K562 (cell line): ENCODE measurements around the gene EPHA1. TPM values are rescaled to one million over a fixed set of nuclear protein-coding genes. Genes with fewer than 3 reads are reported as not detected.

ENCODE experiments used
- ARID1B ChIP-seq: fragments of 450-650 bp; IDR thresholded peaks from 2 replicates; pipeline ENCODE4 v1.6.1; 2016; ENCODE audit warnings: antibody characterized with exemption, mild to moderate bottlenecking, inconsistent platforms
- GABPB1 ChIP-seq: sonication (generic); formaldehyde crosslinking; IDR thresholded peaks from 2 replicates; pipeline ENCODE4 v1.8.0; 2022; ENCODE audit warnings: mild to moderate bottlenecking, missing genetic modification reagents
- KDM5B ChIP-seq: fragments of 200-600 bp; sonication (generic); IDR thresholded peaks from 2 replicates; pipeline ENCODE4 v1.6.1; 2012; ENCODE audit warnings: low read depth, mild to moderate bottlenecking, moderate library complexity, low read length, control low read depth, inconsistent platforms; ENCODE audit not compliant: insufficient replicate concordance
- MYC ChIP-seq, 2 experiments: fragments of 250-450 bp in 1 of 2; sonication (Bioruptor Pico) in 1 of 2; IDR thresholded peaks; 2 replicates each; pipeline versions ENCODE4 v1.5.1 to v1.6.1; 2012 to 2021; ENCODE audit warnings: low read depth in 2 of 2, borderline replicate concordance in 1 of 2, improper control_type of control experiment in 1 of 2, low read length in 1 of 2, mild to moderate bottlenecking in 1 of 2, moderate library complexity in 1 of 2
- POLR2AphosphoS2 ChIP-seq: IDR thresholded peaks from 2 replicates; pipeline ENCODE4 v1.6.1; 2012; ENCODE audit warnings: low read length, improper control_type of control experiment
- RBM22 ChIP-seq: fragments of 200-400 bp; formaldehyde crosslinking; IDR thresholded peaks from 2 replicates; pipeline ENCODE4 v1.6.1; 2018; ENCODE audit warnings: low read length, low read depth; ENCODE audit not compliant: poor library complexity, severe bottlenecking
- THRB ChIP-seq: fragments of 450-650 bp; formaldehyde crosslinking; conservative IDR thresholded peaks from 2 replicates; pipeline ENCODE4 v1.4.0; 2022; ENCODE audit warnings: mild to moderate bottlenecking, missing genetic modification characterization
- polyA plus RNA-seq, 8 experiments: library from polyadenylated mRNA; depleted of rRNA in 4 of 8; stranded (reverse) in 5 of 8; unstranded in 3 of 8; fragments of >200 nt; fragmentation: Nextera tagmentation in 2 of 8; fragmentation: Illumina TruSeq in 1 of 8; extraction: Ambion mirVana in 2 of 8; extraction: Trizol in 1 of 8; gene quantifications; 2 replicates each; pipeline versions ENCODE4 v1.2.1 to v1.2.3, GENCODE V29; 2011 to 2014; ENCODE audit warnings: inconsistent platforms in 1 of 8, missing spikeins in 1 of 8
- total RNA-seq, 7 experiments: library from RNA; depleted of rRNA in 6 of 7; stranded (reverse); fragments of >200 nt in 6 of 7; fragmentation: Illumina TruSeq in 2 of 7; extraction: Trizol in 2 of 7; gene quantifications; 2 replicates each; pipeline versions ENCODE4 v1.2.1 to v1.2.3, GENCODE V29; 2011 to 2021; ENCODE audit warnings: low replicate concordance in 1 of 7
- TF ChIP-seq, protein P1 (sequence below): fragments of 200-600 bp; sonication (generic); IDR thresholded peaks from one replicate; pipeline ENCODE4 v1.6.1; 2012; ENCODE audit warnings: mild to moderate bottlenecking, low read depth, low read length, inconsistent platforms
- TF ChIP-seq, protein P2 (sequence below): fragments of 250-450 bp; sonication (Bioruptor Pico); IDR thresholded peaks from 2 replicates; pipeline ENCODE4 v1.6.1; 2021; ENCODE audit warnings: mild to moderate bottlenecking
- TF ChIP-seq, protein P3 (sequence below): sonication (generic); formaldehyde crosslinking; IDR thresholded peaks from 2 replicates; pipeline ENCODE4 v1.8.1; 2023; ENCODE audit warnings: mild to moderate bottlenecking, missing genetic modification reagents

EPHA1 gene
- total and polyA plus RNA-seq, 9 of the 15 experiments (the other 6 are each of a cell fraction or from before 2014, with no cell fraction given), result 0.22 to 0.57 (median 0.32) TPM; not detected in 6

- TF ChIP-seq, protein P1, sequence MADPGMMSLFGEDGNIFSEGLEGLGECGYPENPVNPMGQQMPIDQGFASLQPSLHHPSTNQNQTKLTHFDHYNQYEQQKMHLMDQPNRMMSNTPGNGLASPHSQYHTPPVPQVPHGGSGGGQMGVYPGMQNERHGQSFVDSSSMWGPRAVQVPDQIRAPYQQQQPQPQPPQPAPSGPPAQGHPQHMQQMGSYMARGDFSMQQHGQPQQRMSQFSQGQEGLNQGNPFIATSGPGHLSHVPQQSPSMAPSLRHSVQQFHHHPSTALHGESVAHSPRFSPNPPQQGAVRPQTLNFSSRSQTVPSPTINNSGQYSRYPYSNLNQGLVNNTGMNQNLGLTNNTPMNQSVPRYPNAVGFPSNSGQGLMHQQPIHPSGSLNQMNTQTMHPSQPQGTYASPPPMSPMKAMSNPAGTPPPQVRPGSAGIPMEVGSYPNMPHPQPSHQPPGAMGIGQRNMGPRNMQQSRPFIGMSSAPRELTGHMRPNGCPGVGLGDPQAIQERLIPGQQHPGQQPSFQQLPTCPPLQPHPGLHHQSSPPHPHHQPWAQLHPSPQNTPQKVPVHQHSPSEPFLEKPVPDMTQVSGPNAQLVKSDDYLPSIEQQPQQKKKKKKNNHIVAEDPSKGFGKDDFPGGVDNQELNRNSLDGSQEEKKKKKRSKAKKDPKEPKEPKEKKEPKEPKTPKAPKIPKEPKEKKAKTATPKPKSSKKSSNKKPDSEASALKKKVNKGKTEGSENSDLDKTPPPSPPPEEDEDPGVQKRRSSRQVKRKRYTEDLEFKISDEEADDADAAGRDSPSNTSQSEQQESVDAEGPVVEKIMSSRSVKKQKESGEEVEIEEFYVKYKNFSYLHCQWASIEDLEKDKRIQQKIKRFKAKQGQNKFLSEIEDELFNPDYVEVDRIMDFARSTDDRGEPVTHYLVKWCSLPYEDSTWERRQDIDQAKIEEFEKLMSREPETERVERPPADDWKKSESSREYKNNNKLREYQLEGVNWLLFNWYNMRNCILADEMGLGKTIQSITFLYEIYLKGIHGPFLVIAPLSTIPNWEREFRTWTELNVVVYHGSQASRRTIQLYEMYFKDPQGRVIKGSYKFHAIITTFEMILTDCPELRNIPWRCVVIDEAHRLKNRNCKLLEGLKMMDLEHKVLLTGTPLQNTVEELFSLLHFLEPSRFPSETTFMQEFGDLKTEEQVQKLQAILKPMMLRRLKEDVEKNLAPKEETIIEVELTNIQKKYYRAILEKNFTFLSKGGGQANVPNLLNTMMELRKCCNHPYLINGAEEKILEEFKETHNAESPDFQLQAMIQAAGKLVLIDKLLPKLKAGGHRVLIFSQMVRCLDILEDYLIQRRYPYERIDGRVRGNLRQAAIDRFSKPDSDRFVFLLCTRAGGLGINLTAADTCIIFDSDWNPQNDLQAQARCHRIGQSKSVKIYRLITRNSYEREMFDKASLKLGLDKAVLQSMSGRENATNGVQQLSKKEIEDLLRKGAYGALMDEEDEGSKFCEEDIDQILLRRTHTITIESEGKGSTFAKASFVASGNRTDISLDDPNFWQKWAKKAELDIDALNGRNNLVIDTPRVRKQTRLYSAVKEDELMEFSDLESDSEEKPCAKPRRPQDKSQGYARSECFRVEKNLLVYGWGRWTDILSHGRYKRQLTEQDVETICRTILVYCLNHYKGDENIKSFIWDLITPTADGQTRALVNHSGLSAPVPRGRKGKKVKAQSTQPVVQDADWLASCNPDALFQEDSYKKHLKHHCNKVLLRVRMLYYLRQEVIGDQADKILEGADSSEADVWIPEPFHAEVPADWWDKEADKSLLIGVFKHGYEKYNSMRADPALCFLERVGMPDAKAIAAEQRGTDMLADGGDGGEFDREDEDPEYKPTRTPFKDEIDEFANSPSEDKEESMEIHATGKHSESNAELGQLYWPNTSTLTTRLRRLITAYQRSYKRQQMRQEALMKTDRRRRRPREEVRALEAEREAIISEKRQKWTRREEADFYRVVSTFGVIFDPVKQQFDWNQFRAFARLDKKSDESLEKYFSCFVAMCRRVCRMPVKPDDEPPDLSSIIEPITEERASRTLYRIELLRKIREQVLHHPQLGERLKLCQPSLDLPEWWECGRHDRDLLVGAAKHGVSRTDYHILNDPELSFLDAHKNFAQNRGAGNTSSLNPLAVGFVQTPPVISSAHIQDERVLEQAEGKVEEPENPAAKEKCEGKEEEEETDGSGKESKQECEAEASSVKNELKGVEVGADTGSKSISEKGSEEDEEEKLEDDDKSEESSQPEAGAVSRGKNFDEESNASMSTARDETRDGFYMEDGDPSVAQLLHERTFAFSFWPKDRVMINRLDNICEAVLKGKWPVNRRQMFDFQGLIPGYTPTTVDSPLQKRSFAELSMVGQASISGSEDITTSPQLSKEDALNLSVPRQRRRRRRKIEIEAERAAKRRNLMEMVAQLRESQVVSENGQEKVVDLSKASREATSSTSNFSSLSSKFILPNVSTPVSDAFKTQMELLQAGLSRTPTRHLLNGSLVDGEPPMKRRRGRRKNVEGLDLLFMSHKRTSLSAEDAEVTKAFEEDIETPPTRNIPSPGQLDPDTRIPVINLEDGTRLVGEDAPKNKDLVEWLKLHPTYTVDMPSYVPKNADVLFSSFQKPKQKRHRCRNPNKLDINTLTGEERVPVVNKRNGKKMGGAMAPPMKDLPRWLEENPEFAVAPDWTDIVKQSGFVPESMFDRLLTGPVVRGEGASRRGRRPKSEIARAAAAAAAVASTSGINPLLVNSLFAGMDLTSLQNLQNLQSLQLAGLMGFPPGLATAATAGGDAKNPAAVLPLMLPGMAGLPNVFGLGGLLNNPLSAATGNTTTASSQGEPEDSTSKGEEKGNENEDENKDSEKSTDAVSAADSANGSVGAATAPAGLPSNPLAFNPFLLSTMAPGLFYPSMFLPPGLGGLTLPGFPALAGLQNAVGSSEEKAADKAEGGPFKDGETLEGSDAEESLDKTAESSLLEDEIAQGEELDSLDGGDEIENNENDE, result peak; percentile 24
- TF ChIP-seq RBM22 (peak; percentile 51), POLR2AphosphoS2 (peak; percentile 54; the same call in 1 of the 2 replicates), ARID1B (no peak), MYC (IDR thresholded peaks at IDR 0.05; ENCODE audit: low read depth, low read length) (no peak), MYC (CRISPR knock-in tag; IDR thresholded peaks at IDR 0.05; ENCODE audit: borderline replicate concordance, low read depth) (no peak), THRB (CRISPR knock-in tag) (no peak), GABPB1 (peak; percentile 19; the same call in 1 of the 2 replicates), KDM5B (peak; percentile 30)
- TF ChIP-seq, protein P2, sequence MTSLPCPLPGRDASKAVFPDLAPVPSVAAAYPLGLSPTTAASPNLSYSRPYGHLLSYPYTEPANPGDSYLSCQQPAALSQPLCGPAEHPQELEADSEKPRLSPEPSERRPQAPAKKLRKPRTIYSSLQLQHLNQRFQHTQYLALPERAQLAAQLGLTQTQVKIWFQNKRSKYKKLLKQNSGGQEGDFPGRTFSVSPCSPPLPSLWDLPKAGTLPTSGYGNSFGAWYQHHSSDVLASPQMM (CRISPR knock-in tag), result no peak
- TF ChIP-seq, protein P3, sequence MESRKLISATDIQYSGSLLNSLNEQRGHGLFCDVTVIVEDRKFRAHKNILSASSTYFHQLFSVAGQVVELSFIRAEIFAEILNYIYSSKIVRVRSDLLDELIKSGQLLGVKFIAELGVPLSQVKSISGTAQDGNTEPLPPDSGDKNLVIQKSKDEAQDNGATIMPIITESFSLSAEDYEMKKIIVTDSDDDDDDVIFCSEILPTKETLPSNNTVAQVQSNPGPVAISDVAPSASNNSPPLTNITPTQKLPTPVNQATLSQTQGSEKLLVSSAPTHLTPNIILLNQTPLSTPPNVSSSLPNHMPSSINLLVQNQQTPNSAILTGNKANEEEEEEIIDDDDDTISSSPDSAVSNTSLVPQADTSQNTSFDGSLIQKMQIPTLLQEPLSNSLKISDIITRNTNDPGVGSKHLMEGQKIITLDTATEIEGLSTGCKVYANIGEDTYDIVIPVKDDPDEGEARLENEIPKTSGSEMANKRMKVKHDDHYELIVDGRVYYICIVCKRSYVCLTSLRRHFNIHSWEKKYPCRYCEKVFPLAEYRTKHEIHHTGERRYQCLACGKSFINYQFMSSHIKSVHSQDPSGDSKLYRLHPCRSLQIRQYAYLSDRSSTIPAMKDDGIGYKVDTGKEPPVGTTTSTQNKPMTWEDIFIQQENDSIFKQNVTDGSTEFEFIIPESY (CRISPR knock-in tag), result peak; percentile 37; the same call in 1 of the 2 replicates
These were observed 21.3 kb downstream of the EPHA1 start (continued) for GRCh38 chr7:143387156-143387975.
